Muscle of leg (tissue), 11 donors: ENCODE results near the gene GRID1. TPM values are rescaled to one million over a fixed set of nuclear protein-coding genes. Genes with fewer than 3 reads are reported as not detected.
A peak's percentile ranks its signal among the peaks of the same experiment; 100 is the strongest.

Experiments used
- DNase-seq: peaks from one replicate; pipeline ENCODE4 v3.0.0; 2013
- H3K27ac ChIP-seq: one replicate; pipeline ENCODE4 v1.5.1; 2013; ENCODE audit warnings: mild to moderate bottlenecking, low read length, control low read depth
- H3K27me3 ChIP-seq: one replicate; pipeline ENCODE4 v1.6.1; 2013; ENCODE audit warnings: low read length; ENCODE audit not compliant: control insufficient read depth, insufficient read depth
- H3K36me3 ChIP-seq: one replicate; pipeline ENCODE4 v1.6.1; 2013; ENCODE audit warnings: low read length; ENCODE audit not compliant: control insufficient read depth, insufficient read depth
- H3K4me1 ChIP-seq: one replicate; pipeline ENCODE4 v1.6.1; 2013; ENCODE audit warnings: low read length; ENCODE audit not compliant: control insufficient read depth, insufficient read depth
- H3K4me3 ChIP-seq: one replicate; pipeline ENCODE4 v1.5.1; 2013; ENCODE audit warnings: low read length, control low read depth
- H3K9me3 ChIP-seq: replicated peaks from 2 replicates; pipeline ENCODE4 v1.6.1; 2013; ENCODE audit warnings: low read depth, low read length; ENCODE audit not compliant: control insufficient read depth
- WGBS: methylation state at CpG from one replicate; pipeline ENCODE4 v1.1.5; 2013; ENCODE audit warnings: missing lambda C conversion rate; ENCODE audit not compliant: insufficient coverage; 5-methylcytosine and 5-hydroxymethylcytosine counted together
- polyA plus RNA-seq, 8 donors: library from polyadenylated mRNA; unstranded; fragments of 120-200 nt; gene quantifications; one replicate each; pipeline versions ENCODE4 v1.2.1 to v1.2.3, GENCODE V29; 2013; ENCODE audit warnings: inconsistent platforms in 1 of 8, low replicate concordance in 1 of 8; ENCODE audit not compliant: insufficient read length in 8 of 8, insufficient read depth in 1 of 8
- total RNA-seq: library from RNA; stranded (reverse); fragments of 120-200 nt; gene quantifications from one replicate; pipeline ENCODE4 v1.2.4, GENCODE V29; 2013

GRID1 gene
- total and polyA plus RNA-seq, 9 donors, result 2.4 to 6.1 (median 3.1) TPM

DNA sequence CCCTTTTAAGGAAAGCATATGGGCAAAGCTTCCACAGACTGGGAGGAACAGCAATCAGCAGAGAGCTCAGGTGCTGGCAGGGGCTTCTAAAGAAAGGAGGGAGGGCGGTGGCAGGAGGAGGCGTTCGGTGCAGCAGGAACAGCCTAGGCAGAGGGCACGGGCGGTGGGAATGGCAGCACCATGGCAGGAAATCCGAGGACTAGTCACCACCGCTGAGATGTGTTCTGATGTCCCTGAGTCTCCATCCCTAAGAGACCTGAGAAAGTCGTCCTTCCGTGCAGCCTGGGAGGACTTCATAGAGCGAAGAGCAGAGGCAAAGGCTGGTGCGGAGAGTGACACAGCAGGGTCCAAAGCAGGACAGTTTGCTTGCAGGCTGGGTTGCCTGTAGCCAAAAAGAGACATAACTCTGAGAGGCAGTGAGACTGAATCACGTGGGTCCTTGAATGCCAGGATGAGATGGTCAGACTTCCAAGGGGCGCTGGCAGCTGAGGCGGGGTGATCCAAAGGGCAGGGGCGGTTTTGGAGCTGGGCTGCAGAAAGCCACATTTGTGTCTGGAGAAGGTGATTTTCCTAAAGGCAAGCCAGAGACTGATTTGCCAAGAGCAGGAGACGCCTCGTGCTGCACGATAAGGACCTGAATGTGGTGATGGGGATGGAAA is 35.8 kb upstream of the GRID1 start:
- 6% methylated on average over 18 of the region's 18 CpGs for WGBS
- no peaks in the 10 kb centered on the region for H3K36me3 ChIP-seq
- H3K4me1 ChIP-seq, result peaks cover 25% of the 10 kb centered on the region
- no peaks in the 10 kb centered on the region for H3K9me3 ChIP-seq
- peak; percentile 52 for DNase-seq
- H3K27me3 ChIP-seq, result peaks cover 40% of the 10 kb centered on the region
- no peak overlapping the region for H3K4me3 ChIP-seq
- no peak overlapping the region for H3K27ac ChIP-seq

DNA sequence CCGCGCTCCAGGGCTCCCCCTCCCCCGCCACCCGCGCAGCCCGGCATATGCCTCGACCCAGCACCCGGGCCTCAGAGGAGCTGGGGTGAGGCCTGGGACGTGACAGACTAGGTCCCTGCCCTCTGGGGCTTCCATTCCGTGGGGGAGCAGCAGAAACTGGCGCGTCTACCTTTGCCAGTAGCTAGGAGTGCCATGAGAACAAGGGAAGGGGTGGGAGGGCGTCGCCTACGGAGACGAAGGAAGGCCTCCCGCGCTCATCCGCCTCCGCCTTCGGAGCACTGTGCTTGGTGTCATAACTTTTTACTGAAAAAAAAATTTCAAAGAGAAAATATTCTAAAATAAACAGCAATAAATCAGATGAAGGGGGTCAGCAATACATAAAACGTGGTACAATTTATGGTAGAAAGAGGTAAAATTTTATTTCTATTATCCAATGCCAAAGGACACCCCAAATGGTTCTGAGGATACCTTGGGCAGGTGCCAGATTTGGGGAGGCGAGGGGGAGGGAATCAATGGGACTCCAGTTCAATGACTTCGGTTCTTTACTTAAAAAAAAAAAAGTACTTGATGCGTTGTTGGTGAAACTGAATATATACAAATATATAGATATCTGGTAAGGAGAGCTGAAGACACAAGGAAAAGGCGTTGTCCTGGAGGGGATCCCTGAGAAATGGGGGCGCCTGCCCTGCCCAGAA is 35.1 kb upstream of the GRID1 start:
- DNase-seq, result peak; percentile 18
- 2% methylated on average over 12 of the region's 27 CpGs for WGBS

DNA sequence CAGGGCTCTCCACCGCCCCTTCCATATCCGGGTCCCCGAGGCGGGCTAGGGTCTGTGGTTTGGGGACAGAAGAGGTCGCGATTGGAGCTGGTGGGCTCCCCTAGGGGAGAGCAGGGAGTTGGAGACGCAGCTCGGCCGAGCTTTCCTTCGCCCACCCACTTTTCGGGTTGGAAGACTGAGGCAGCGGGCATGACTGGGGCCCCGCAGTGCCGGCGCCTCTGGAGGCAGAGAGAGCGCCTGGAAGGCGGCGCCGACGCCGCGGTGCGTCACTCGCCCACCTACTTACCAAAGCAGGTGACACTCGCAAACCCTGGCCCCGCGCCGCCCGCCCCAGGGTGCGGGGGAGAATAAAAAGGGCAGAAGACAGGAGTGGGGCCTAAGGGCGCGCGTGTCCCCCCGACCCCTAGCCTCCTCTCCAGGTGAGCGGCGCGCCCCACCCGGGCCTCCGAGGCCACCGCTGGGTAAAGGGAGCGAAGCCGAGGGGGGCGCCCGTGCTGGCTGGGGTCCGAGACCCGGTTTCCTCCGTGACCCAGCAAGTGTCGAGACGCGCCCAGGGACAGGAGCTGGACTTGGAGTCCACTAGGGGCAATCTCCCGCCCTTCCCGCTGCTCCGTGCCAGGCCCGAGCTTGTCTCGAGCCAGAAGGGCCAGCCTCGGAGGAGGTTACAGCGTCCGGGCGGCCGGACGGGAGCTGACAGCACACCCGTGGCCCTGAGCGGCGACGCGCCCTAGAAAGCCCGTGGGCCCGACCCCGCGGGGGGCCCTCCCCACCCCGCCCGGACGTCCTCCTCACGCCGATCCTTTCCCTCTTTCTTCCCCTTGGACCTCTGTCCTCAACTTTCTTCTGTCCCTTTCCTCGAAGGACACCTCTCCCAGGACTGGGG is 34.4 kb upstream of the GRID1 start:
- DNase-seq, result peak; percentile 46
- Histone ChIP-seq H3K36me3 (no peaks in the 10 kb centered on the region), H3K27ac (no peak overlapping the region), H3K4me1 (peaks cover 25% of the 10 kb centered on the region), H3K4me3 (peak overlapping the region; percentile 39), H3K9me3 (no peaks in the 10 kb centered on the region), H3K27me3 (peaks cover 44% of the 10 kb centered on the region)
- WGBS, result under 1% methylated on average over 64 of the region's 76 CpGs

More for the DNA sequence above, 35.1 kb upstream of the GRID1 start:
- Histone ChIP-seq H3K27me3 (peaks cover 44% of the 10 kb centered on the region), H3K4me1 (peaks cover 25% of the 10 kb centered on the region), H3K27ac (no peak overlapping the region), H3K4me3 (peak overlapping the region; percentile 39), H3K9me3 (no peaks in the 10 kb centered on the region), H3K36me3 (no peaks in the 10 kb centered on the region)

DNA sequence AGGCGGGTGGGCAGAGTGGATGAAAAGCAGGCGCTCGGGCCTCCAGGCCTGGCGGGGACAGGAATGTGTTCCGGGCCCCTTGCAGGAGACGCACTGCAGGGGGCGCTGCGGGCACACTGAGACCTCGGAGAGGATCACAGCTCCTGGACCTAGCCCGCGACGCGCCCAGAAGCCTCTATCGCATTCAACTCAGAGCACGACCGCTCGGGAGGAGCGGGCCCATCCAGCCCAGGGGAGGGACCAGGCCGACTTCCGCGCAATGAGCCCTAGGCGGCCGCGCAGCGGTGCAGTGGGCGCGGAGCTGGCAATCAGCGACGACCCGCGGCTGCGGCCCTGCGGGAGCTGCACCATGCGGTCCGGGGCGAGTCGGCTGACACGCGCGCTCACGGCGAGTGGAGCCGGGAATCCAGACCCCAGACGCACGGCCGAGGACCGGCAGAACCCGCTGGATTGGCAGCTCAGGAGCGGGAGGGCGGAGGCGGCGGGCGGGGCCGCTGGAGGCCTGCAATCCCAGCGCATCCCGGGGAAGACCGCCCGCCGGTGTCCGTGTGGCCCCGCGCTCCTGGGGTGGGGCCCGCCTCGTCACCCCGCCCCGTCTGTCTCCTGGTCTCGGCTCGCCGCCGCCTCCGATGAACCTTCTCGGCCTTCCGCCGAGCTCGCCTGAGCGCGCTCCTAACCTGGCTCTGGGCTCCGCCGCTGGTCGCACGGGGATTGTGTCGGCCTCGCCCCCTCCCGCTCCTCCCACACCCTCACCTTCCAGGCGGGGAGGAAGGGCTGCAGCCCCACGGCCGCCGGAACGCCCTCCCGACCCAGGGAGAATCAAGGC is 33.5 kb upstream of the GRID1 start:
- H3K27me3 ChIP-seq, result peaks cover 50% of the 10 kb centered on the region
- under 1% methylated on average over 81 of the region's 90 CpGs for WGBS
- H3K36me3 ChIP-seq, result no peaks in the 10 kb centered on the region
- DNase-seq, result peak; percentile 95
- H3K4me3 ChIP-seq, result peak overlapping the region; percentile 39
- H3K9me3 ChIP-seq, result no peaks in the 10 kb centered on the region
- no peak overlapping the region for H3K27ac ChIP-seq
- peaks cover 25% of the 10 kb centered on the region for H3K4me1 ChIP-seq

DNA sequence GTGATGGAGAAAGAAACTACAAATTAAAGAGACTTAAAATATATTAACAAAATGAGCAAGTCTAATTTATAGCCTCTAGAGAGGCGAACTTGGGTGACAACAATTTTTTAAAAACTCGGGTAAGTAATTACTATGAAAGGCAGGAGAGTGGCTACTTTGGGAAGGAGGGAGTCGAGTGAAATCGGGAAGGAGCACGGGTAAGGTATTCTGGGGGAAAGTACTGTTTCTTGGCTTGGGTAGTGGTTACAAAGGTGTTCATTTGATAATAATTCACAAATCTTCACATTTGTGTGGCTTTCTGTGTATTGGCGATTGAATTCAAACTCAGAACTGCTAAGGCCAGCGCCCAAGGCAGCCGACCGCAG is 32.9 kb upstream of the GRID1 start:
- WGBS, result 30% methylated on average over 6 of the region's 9 CpGs
- Histone ChIP-seq H3K27ac (no peak overlapping the region), H3K27me3 (peaks cover 51% of the 10 kb centered on the region), H3K36me3 (no peaks in the 10 kb centered on the region), H3K4me1 (peaks cover 25% of the 10 kb centered on the region), H3K9me3 (no peaks in the 10 kb centered on the region), H3K4me3 (peak overlapping the region; percentile 39)
- DNase-seq, result no peak

DNA sequence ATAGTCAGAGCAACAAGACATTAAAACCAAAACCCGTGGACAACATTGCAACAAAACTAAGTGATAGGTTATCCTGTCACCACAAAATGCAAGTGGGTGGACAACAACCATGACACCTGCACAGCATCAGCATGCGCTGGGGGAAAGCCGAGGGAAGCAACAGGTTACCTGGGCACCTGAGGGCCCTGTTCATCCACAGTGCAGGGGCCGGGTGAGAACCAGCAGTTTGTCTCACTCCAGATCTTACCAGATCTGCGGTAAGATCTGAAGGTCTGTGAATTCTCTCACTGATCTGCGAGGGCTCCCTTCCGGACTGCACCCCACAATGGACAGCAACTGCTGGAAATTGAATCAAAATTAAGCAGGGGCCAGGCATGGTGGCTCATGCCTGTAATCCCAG is 30.5 kb upstream of the GRID1 start:
- H3K9me3 ChIP-seq, result no peaks in the 10 kb centered on the region
- 72% methylated on average over 6 of the region's 7 CpGs for WGBS
- DNase-seq, result no peak
- H3K27me3 ChIP-seq, result peaks cover 50% of the 10 kb centered on the region
- no peak overlapping the region for H3K4me3 ChIP-seq
- no peaks in the 10 kb centered on the region for H3K36me3 ChIP-seq
- no peak overlapping the region for H3K27ac ChIP-seq
- H3K4me1 ChIP-seq, result peaks cover 18% of the 10 kb centered on the region

DNA sequence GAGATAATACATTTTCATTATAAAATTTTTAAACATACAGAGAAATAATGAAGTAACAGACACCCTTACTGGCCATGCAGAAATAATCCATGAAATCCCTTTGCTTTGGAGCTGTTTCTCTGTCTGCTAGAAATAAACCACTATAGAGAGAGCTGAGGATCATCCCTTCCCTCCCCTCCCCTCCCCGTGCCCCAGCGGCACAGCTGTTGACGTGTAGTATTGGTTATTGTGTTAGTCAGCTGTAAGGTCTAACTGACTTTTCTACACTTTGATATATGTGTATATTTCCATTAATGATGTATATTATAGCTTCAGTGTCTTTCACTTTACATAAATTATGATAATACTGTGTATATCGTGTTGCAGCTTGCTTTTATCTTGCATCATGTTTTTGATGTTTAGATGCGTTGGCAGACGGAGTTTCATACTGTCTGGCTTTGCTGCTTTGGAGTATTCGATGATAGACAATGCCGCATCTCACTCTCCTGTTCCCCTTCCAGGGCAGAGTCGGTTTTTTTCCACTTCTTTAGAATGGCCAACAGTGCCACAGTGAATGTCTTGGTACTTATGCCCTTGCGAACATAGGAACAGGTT is 27.4 kb upstream of the GRID1 start:
- 77% methylated on average over 4 of the region's 10 CpGs for WGBS
- peaks cover 53% of the 10 kb centered on the region for H3K27me3 ChIP-seq
- H3K9me3 ChIP-seq, result no peaks in the 10 kb centered on the region
- peaks cover 4% of the 10 kb centered on the region for H3K4me1 ChIP-seq
- H3K36me3 ChIP-seq, result no peaks in the 10 kb centered on the region
- DNase-seq, result no peak
- H3K27ac ChIP-seq, result no peak overlapping the region
- no peak overlapping the region for H3K4me3 ChIP-seq

DNA sequence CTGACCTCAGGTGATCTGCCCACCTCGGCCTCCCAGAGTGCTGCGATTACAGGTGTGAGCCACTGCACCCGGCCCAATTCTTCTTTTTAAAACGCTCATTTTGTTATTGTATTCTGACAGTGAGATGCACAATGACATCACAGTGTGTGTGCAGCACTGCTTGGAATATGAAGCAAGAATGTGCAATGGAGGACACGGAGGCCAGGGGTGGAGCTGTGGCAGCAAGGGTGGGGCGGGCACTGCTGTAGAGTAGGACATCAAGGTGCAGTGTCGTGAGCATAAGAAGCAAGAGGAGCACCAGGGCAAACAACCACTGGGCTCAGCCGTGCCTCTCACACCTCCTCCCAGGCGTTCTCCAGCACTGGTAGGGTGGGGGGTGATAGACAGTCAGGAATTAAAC is 26.8 kb upstream of the GRID1 start:
- Histone ChIP-seq H3K36me3 (no peaks in the 10 kb centered on the region), H3K27ac (no peak overlapping the region), H3K4me3 (no peak overlapping the region), H3K4me1 (peaks cover 4% of the 10 kb centered on the region), H3K27me3 (peaks cover 57% of the 10 kb centered on the region), H3K9me3 (no peaks in the 10 kb centered on the region)
- WGBS, result 82% methylated on average over 6 of the region's 9 CpGs
- DNase-seq, result no peak

DNA sequence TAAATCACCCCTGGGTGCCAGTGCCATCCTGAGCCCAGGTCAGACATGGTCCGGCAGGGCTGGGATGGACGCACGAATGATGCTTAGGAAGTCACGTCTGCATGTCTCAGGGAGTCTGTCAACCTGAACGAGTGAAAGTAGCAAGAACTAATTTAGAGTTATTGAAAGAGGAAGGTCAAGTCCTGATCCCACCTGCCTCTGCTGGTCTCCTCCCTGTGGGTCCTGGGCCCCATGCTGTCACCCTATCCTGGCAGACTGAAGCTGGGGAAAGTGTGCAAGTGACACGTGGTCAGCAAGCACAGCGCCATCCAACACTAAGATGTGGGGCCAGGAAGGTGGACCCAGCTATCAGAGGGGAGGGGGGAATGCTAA is 26.1 kb upstream of the GRID1 start:
- H3K4me1 ChIP-seq, result peaks cover 4% of the 10 kb centered on the region
- no peaks in the 10 kb centered on the region for H3K9me3 ChIP-seq
- H3K27me3 ChIP-seq, result peaks cover 64% of the 10 kb centered on the region
- H3K4me3 ChIP-seq, result no peak overlapping the region
- 79% methylated on average over 5 of the region's 7 CpGs for WGBS
- no peak for DNase-seq
- no peaks in the 10 kb centered on the region for H3K36me3 ChIP-seq
- no peak overlapping the region for H3K27ac ChIP-seq
